ENCODE results near the gene SNAPC5. TPM values are rescaled to one million over a fixed set of nuclear protein-coding genes. Genes with fewer than 3 reads are reported as not detected.

The SNAPC5 gene
- total RNA-seq, 1 donor from 2014 or later = 25.3 TPM

DNA sequence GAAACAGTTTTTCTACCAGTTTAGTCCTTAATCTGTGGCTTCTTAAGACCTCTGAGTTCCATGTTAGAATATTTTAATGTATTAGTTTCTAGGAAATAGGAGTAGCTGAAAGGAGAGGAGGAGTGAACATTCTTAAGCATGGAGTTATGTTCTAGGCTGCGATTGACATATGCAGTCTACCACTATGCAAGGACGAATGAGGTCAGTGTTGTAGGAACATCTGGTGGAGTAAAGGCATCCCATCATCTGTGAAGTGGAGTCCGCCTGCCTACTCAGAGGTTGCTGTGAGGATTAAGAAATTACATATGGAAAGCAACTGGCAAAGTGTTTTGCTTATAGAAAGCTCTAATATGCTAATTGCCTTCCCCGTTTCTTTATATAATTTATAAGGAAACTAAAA is 45.1 kb downstream of the SNAPC5 start:
- Mint-ChIP-seq H3K9me3 (peaks cover 4% of the 10 kb centered on the region), H3K27ac (no peak overlapping the region), H3K4me1 (ENCODE audit: unreplicated experiment) (no peaks in the 10 kb centered on the region), H3K27me3 (no peaks in the 10 kb centered on the region), H3K36me3 (peaks cover 4% of the 10 kb centered on the region), H3K4me3 (no peak overlapping the region)
- TF ChIP-seq, protein P1, sequence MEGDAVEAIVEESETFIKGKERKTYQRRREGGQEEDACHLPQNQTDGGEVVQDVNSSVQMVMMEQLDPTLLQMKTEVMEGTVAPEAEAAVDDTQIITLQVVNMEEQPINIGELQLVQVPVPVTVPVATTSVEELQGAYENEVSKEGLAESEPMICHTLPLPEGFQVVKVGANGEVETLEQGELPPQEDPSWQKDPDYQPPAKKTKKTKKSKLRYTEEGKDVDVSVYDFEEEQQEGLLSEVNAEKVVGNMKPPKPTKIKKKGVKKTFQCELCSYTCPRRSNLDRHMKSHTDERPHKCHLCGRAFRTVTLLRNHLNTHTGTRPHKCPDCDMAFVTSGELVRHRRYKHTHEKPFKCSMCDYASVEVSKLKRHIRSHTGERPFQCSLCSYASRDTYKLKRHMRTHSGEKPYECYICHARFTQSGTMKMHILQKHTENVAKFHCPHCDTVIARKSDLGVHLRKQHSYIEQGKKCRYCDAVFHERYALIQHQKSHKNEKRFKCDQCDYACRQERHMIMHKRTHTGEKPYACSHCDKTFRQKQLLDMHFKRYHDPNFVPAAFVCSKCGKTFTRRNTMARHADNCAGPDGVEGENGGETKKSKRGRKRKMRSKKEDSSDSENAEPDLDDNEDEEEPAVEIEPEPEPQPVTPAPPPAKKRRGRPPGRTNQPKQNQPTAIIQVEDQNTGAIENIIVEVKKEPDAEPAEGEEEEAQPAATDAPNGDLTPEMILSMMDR (conservative IDR thresholded peaks at IDR 0.05) = no peak
- DNase-seq (ENCODE audit: extremely low spot score, unreplicated experiment) = no peak

Small RNA genes lying within 50 kb of the gene (microRNA-seq; reads per million reads assigned to microRNA genes)
- gene MIR4512 = not detected

Other genes starting within 250 kb of the SNAPC5 start
- 2.6 and 3.3 TPM in 2 replicates for gene MEGF11, start 244.0 kb downstream of the SNAPC5 start, total RNA-seq (ENCODE audit: low replicate concordance)
- 21.6 and 37.7 TPM in 2 replicates for gene DIS3L, start 204.2 kb downstream of the SNAPC5 start, total RNA-seq (ENCODE audit: low replicate concordance)
- 8.3 and 14.3 TPM in 2 replicates for gene TIPIN, start 141.1 kb downstream of the SNAPC5 start, total RNA-seq (ENCODE audit: low replicate concordance)
- 27.5 and 33.8 TPM in 2 replicates for gene MAP2K1, start 110.8 kb downstream of the SNAPC5 start, total RNA-seq (ENCODE audit: low replicate concordance)
- gene RPL4, start 7.1 kb upstream of the SNAPC5 start, total RNA-seq (ENCODE audit: low replicate concordance) = 2,930 and 3,234 TPM in 2 replicates
- gene ZWILCH, start 7.6 kb upstream of the SNAPC5 start, total RNA-seq (ENCODE audit: low replicate concordance) = 15.0 and 23.2 TPM in 2 replicates
- 1.4 TPM in 1 of 2 replicates, not detected in the other for gene LCTL, start 68.2 kb upstream of the SNAPC5 start, total RNA-seq (ENCODE audit: low replicate concordance)
- gene SMAD6, start 204.5 kb upstream of the SNAPC5 start, total RNA-seq (ENCODE audit: low replicate concordance) = 27.0 and 31.7 TPM in 2 replicates